OCI-LY3 (cell line): ENCODE results near the gene ERBB4.

ENCODE experiments used
- H2AFZ ChIP-seq: fragments of 200-600, 300-600 bp; shearing (Covaris generic); 2 replicates; pipeline ENCODE4 v1.6.0; 2014; ENCODE audit warnings: antibody characterized with exemption, low read depth, low read length
- H3K27ac ChIP-seq: fragments of 200-600, 300-600 bp; sonication (generic); 2 replicates; pipeline ENCODE4 v1.5.1; 2014; ENCODE audit warnings: mild to moderate bottlenecking, low read length, moderate library complexity, mixed read lengths
- H3K27me3 ChIP-seq: fragments of 200-600, 300-600 bp; sonication (generic); 2 replicates; pipeline ENCODE4 v1.6.1; 2014; ENCODE audit warnings: low read depth, low read length, mixed read lengths
- H3K36me3 ChIP-seq: fragments of 200-600, 300-600 bp; sonication (generic); replicated peaks from 2 replicates; pipeline ENCODE3; 2014; ENCODE audit warnings: low read depth, low read length, mixed read lengths
- H3K4me1 ChIP-seq: fragments of 300-600, 200-600 bp; sonication (generic); 2 replicates; pipeline ENCODE4 v1.6.1; 2014; ENCODE audit warnings: low read length, mixed read lengths
- H3K4me2 ChIP-seq: fragments of 200-600, 300-600 bp; sonication (generic); 2 replicates; pipeline ENCODE4 v1.6.1; 2014; ENCODE audit warnings: low read length, mixed read lengths
- H3K4me3 ChIP-seq: fragments of 300-600, 200-600 bp; sonication (generic); 2 replicates; pipeline ENCODE4 v1.5.1; 2014; ENCODE audit warnings: antibody characterized with exemption, mild to moderate bottlenecking, low read length, moderate library complexity
- H3K79me2 ChIP-seq: fragments of 300-600, 200-600 bp; shearing (Covaris generic); 2 replicates; pipeline ENCODE4 v1.6.1; 2014; ENCODE audit warnings: mild to moderate bottlenecking, low read length, mixed read lengths
- H3K9ac ChIP-seq: fragments of 300-600, 200-600 bp; shearing (Covaris generic); 2 replicates; pipeline ENCODE4 v1.6.0; 2014; ENCODE audit warnings: mild to moderate bottlenecking, low read length, moderate library complexity
- H3K9me3 ChIP-seq: fragments of 200-600, 300-600 bp; shearing (Covaris generic); 2 replicates; pipeline ENCODE4 v1.6.1; 2014; ENCODE audit warnings: low read length, mixed read lengths; ENCODE audit not compliant: insufficient read depth
- H4K20me1 ChIP-seq: fragments of 200-600, 300-600 bp; sonication (generic); 2 replicates; pipeline ENCODE4 v1.6.1; 2016; ENCODE audit warnings: low read length, mixed read lengths; ENCODE audit not compliant: insufficient read depth
- EZH2phosphoT487 ChIP-seq: fragments of 200-600 bp; shearing (Covaris generic); IDR thresholded peaks from 2 replicates; pipeline ENCODE4 v1.6.1; 2018; ENCODE audit warnings: antibody characterized with exemption, mixed run types, low read depth
- TF ChIP-seq, protein P1 (sequence below): fragments of 200-600, 300-600 bp; sonication (generic); IDR thresholded peaks from 2 replicates; pipeline ENCODE4 v1.5.1; 2014; ENCODE audit warnings: antibody characterized with exemption, low read length, low read depth

ERBB4 gene

DNA sequence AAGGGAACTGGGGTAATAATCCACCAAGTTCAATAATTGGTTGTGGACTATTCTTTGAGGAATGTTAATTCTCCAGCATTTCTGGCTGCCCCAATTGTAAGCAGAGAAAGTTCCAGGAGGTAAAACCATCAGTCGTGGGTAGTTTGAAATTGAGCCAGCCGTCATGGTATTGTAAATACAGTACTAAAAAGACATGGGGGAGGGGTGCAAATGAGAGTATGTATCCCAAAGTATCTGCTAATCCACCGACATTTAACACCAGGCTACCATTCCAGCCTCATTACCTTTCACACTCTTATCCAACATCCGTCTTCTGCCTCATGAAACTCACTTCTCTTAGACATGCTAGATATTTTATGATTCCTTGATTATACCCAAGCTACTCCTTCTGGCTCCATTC lies 507.9 kb downstream of the ERBB4 start:
- no peak overlapping the region for H3K27ac ChIP-seq
- H3K27me3 ChIP-seq, result no peaks in the 10 kb centered on the region
- no peaks in the 10 kb centered on the region for H3K9me3 ChIP-seq
- H3K9ac ChIP-seq, result no peak overlapping the region
- no peak for TF ChIP-seq EZH2phosphoT487
- TF ChIP-seq, protein P1, sequence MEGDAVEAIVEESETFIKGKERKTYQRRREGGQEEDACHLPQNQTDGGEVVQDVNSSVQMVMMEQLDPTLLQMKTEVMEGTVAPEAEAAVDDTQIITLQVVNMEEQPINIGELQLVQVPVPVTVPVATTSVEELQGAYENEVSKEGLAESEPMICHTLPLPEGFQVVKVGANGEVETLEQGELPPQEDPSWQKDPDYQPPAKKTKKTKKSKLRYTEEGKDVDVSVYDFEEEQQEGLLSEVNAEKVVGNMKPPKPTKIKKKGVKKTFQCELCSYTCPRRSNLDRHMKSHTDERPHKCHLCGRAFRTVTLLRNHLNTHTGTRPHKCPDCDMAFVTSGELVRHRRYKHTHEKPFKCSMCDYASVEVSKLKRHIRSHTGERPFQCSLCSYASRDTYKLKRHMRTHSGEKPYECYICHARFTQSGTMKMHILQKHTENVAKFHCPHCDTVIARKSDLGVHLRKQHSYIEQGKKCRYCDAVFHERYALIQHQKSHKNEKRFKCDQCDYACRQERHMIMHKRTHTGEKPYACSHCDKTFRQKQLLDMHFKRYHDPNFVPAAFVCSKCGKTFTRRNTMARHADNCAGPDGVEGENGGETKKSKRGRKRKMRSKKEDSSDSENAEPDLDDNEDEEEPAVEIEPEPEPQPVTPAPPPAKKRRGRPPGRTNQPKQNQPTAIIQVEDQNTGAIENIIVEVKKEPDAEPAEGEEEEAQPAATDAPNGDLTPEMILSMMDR, result no peak
- H3K79me2 ChIP-seq, result no peaks in the 10 kb centered on the region
- H3K4me3 ChIP-seq, result no peak overlapping the region
- no peak overlapping the region for H2AFZ ChIP-seq
- no peak overlapping the region for H3K4me2 ChIP-seq
- no peaks in the 10 kb centered on the region for H3K36me3 ChIP-seq
- H3K4me1 ChIP-seq, result no peaks in the 10 kb centered on the region
- H4K20me1 ChIP-seq, result no peaks in the 10 kb centered on the region

DNA sequence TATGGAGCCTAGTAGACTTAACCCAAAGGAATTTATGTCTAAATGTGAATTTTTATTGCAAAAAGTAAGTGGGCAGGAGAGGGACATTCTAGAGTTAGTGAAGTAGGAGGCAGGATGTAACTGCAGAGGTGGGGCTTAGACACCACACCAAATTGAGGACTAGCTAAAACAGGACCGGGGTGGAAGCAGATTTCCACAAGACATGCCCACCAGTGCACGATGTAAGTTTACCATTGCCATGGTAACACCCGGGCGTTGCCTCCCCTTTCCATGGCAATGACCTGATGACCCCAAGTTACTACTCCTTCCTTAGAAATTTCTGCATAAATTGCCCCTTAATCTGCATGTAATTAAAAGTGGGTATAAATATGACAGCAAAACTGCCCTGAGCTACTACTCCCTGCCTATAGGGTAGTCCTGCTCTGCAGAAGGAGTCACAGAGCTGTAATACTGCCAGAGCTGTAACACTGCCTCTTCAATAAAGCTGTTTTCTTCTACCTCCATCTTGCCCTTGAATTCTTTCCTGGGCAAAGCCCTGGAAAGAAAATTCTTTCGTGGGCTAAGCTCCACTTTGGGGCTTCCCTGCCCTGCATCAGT lies 509.7 kb downstream of the ERBB4 start:
- Histone ChIP-seq H3K9ac (no peak overlapping the region), H3K4me3 (no peak overlapping the region), H4K20me1 (no peaks in the 10 kb centered on the region), H3K9me3 (no peaks in the 10 kb centered on the region), H3K36me3 (no peaks in the 10 kb centered on the region), H3K79me2 (no peaks in the 10 kb centered on the region), H2AFZ (peak overlapping the region; percentile 64; the same call in 1 of the 2 replicates), H3K4me1 (no peaks in the 10 kb centered on the region), H3K27ac (no peak overlapping the region), H3K4me2 (no peak overlapping the region), H3K27me3 (no peaks in the 10 kb centered on the region)
- TF ChIP-seq, protein P1, result no peak
- no peak for TF ChIP-seq EZH2phosphoT487

DNA sequence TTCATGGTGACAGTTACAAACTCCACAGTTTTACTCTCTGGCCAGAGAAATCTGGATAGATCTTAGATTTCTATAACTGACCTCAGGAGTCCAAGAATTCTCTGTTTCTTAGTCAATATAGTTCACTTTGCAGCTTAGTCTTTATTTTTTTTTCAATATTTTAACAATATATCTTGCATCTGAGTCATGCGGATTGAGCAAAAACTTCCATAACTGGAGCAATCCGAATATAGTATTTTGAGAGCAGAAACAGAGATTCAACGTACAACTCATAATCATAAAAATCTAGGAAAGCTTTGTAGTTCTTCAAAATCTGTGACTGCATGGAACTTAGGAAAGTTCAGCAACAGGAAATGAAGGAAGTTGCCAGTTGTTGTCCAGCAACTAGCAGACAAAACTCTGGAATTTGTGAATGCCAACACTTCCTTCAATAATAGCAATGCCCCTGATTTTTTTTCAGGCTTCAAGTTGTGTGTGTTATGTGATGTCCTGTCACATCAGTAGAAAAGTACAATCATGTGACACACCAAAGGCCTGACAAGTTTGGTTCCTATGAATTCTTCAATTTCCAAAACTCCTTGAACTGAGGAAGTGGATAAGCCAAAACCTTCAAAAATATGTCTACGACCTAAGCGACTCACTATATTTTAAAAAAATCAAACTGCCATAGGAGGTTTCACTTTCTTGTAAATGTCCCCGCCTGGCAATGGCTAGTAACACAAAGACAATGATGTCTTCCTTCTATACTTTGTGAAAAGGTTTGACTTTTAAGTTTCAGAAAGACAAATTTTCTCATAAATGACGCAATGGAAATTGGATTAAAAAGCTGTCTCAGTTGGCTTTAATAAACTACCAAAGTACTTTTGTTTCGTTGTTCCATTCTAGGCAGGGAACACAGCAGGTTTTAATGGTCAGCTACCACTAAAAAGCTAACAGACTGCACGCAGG lies 510.6 kb downstream of the ERBB4 start:
- H3K4me2 ChIP-seq, result peak overlapping the region; percentile 25; the same call in 1 of the 2 replicates
- H3K79me2 ChIP-seq, result no peaks in the 10 kb centered on the region
- H3K4me3 ChIP-seq, result no peak overlapping the region
- H3K4me1 ChIP-seq, result no peaks in the 10 kb centered on the region
- H3K27me3 ChIP-seq, result no peaks in the 10 kb centered on the region
- no peak overlapping the region for H3K9ac ChIP-seq
- no peaks in the 10 kb centered on the region for H3K36me3 ChIP-seq
- H4K20me1 ChIP-seq, result no peaks in the 10 kb centered on the region
- peak overlapping the region; percentile 64 for H2AFZ ChIP-seq
- TF ChIP-seq, protein P1, result no peak
- no peak for TF ChIP-seq EZH2phosphoT487
- no peaks in the 10 kb centered on the region for H3K9me3 ChIP-seq
- no peak overlapping the region for H3K27ac ChIP-seq

DNA sequence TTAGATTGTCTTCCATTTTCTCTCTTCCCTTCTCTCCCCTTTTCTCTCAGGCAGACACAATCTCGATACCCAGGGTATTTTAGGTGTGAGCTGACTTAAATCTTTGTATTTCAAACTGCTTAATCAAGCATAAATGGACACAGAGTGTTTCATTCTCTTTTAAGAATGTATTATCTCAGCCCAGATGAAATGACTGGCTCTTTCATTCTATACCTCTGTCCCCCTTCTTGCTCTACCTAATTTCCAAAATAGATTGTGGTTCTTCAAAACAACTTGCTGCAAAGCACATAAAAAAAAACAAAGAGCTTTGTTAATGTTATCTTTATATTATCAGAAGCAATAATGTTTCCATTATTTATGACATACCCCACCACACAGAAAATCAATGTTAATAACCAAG lies 514.6 kb downstream of the ERBB4 start:
- Histone ChIP-seq H3K27me3 (no peaks in the 10 kb centered on the region), H3K27ac (no peak overlapping the region), H2AFZ (0 out of 2 replicates have a peak overlapping the region, but pooled peaks have one; percentile 27), H3K9me3 (no peaks in the 10 kb centered on the region), H3K4me1 (no peaks in the 10 kb centered on the region), H3K9ac (no peak overlapping the region), H3K4me2 (no peak overlapping the region), H4K20me1 (no peaks in the 10 kb centered on the region), H3K4me3 (no peak overlapping the region), H3K79me2 (no peaks in the 10 kb centered on the region), H3K36me3 (no peaks in the 10 kb centered on the region)
- TF ChIP-seq EZH2phosphoT487, result no peak
- TF ChIP-seq, protein P1, result no peak
